ENCODE measurements around the gene LRRC15. TPM values are rescaled to one million over a fixed set of nuclear protein-coding genes. Genes with fewer than 3 reads are reported as not detected.

The LRRC15 gene
- total and polyA plus RNA-seq, 2 experiments from 2014 or later: 0.05 to 0.14 TPM

DNA sequence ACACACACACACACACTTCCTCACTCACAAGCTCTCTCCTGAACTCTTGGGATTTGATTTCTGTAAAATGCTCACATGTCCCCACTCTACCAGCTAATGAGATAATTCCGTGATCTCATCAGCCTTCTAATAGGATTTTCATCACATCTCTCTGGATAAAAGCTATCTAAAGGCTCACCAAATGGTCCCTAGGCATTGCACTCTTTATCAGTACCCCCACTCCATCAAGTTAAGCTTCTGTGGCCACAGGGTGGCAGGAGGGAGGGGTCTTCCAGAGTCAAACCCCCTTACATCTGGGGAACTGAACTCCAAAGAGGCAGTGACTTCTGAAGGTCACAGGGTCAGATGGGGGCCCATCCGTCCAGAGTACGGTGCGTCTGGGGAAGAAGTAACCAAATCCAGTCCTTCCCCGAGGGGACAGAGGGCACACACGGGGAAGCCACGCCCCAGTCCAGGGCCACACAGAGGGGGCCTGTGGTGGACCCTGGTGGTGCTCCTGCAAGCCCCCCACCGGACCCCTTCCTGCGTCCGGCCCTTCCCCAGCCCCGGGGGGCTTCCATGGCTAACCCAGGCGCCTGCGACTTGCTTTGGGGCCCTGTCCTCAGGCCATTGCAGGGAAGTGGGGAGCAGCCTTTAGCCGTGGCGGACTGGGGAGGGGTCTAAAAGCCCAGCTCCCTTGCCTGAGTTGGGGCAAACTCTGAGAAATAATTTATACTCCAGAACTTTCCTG lies 44.0 kb downstream of the LRRC15 start:
- TF ChIP-seq, protein P1, sequence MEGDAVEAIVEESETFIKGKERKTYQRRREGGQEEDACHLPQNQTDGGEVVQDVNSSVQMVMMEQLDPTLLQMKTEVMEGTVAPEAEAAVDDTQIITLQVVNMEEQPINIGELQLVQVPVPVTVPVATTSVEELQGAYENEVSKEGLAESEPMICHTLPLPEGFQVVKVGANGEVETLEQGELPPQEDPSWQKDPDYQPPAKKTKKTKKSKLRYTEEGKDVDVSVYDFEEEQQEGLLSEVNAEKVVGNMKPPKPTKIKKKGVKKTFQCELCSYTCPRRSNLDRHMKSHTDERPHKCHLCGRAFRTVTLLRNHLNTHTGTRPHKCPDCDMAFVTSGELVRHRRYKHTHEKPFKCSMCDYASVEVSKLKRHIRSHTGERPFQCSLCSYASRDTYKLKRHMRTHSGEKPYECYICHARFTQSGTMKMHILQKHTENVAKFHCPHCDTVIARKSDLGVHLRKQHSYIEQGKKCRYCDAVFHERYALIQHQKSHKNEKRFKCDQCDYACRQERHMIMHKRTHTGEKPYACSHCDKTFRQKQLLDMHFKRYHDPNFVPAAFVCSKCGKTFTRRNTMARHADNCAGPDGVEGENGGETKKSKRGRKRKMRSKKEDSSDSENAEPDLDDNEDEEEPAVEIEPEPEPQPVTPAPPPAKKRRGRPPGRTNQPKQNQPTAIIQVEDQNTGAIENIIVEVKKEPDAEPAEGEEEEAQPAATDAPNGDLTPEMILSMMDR (conservative IDR thresholded peaks at IDR 0.05; ENCODE audit: low read depth in 2 of 2): peak in 1 of 2 experiments; percentile 16; a peak in 1 of 4 replicates
- TF ChIP-seq, protein P2, sequence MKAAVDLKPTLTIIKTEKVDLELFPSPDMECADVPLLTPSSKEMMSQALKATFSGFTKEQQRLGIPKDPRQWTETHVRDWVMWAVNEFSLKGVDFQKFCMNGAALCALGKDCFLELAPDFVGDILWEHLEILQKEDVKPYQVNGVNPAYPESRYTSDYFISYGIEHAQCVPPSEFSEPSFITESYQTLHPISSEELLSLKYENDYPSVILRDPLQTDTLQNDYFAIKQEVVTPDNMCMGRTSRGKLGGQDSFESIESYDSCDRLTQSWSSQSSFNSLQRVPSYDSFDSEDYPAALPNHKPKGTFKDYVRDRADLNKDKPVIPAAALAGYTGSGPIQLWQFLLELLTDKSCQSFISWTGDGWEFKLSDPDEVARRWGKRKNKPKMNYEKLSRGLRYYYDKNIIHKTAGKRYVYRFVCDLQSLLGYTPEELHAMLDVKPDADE (IDR thresholded peaks at IDR 0.05): no peak

DNA sequence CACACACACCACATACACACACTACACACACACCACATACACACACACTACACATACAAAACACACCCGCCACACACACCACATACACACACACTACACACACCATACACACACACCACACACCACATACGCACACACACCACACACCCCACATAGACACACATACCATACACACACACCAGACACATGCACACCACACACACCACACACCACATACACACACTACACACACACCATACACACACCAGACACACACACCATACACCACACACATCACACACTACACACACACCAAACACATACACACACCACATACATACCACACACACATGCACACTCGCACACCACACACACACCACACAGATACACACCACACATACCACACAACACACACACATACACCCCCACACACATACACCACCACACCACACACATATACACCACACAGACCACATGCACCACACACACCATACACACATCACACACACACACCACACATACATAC lies 44.7 kb downstream of the LRRC15 start:
- DNase-seq (ENCODE audit: low spot score) (no peak), ATAC-seq (no peak)
- H3K79me2 ChIP-seq (replicated peaks; ENCODE audit: insufficient read depth): no peaks in the 10 kb centered on the region
- H3K9me2 ChIP-seq (ENCODE audit: insufficient read depth): 0 out of 2 replicates have a peak, but pooled peaks cover 7% of the 10 kb centered on the region
- no peak overlapping the region for H3K27ac ChIP-seq (ENCODE audit: low read depth)
- no peaks in the 10 kb centered on the region for H3K4me1 ChIP-seq (ENCODE audit: insufficient read depth)
- H3K27ac Mint-ChIP-seq: no peak overlapping the region
- H3K4me1 Mint-ChIP-seq: peaks cover under 1% of the 10 kb centered on the region; the same call in 1 of the 3 replicates
- no peaks in the 10 kb centered on the region for H4K20me1 ChIP-seq (replicated peaks; ENCODE audit: insufficient read depth)
- H3K4me2 ChIP-seq: no peak overlapping the region
- peaks cover 9% of the 10 kb centered on the region for H3K36me3 Mint-ChIP-seq (ENCODE audit: low read depth)
- no peak overlapping the region for H3K4me3 ChIP-seq
- H3K9me3 Mint-ChIP-seq: peaks cover 34% of the 10 kb centered on the region
- peaks cover 42% of the 10 kb centered on the region for H3F3A ChIP-seq (replicated peaks; ENCODE audit: low read depth)
- no peaks in the 10 kb centered on the region for H3K27me3 ChIP-seq (ENCODE audit: insufficient read depth)
- H2AFZ ChIP-seq: no peak overlapping the region
- H3K27me3 Mint-ChIP-seq (ENCODE audit: insufficient read depth, low read depth, poor library complexity): peaks cover 22% of the 10 kb centered on the region
- H3K36me3 ChIP-seq (ENCODE audit: insufficient read depth): no peaks in the 10 kb centered on the region
- H3K4me3 Mint-ChIP-seq: no peak overlapping the region
- TF ChIP-seq EZH2phosphoT487 (IDR thresholded peaks at IDR 0.05; ENCODE audit: unreplicated experiment): no peak
- TF ChIP-seq EZH2 (IDR thresholded peaks at IDR 0.05; ENCODE audit: low read depth, unreplicated experiment): no peak
- TF ChIP-seq CREB1 (CRISPR knock-in tag; IDR thresholded peaks at IDR 0.05; ENCODE audit: low read depth): no peak
- TF ChIP-seq POLR2AphosphoS5 (IDR thresholded peaks at IDR 0.05; ENCODE audit: low read depth): no peak
- TF ChIP-seq JUNB (IDR thresholded peaks at IDR 0.05; ENCODE audit: unreplicated experiment): no peak
- TF ChIP-seq ZNF331 (CRISPR knock-in tag; IDR thresholded peaks at IDR 0.05; ENCODE audit: low read depth): no peak
- TF ChIP-seq, protein P3, sequence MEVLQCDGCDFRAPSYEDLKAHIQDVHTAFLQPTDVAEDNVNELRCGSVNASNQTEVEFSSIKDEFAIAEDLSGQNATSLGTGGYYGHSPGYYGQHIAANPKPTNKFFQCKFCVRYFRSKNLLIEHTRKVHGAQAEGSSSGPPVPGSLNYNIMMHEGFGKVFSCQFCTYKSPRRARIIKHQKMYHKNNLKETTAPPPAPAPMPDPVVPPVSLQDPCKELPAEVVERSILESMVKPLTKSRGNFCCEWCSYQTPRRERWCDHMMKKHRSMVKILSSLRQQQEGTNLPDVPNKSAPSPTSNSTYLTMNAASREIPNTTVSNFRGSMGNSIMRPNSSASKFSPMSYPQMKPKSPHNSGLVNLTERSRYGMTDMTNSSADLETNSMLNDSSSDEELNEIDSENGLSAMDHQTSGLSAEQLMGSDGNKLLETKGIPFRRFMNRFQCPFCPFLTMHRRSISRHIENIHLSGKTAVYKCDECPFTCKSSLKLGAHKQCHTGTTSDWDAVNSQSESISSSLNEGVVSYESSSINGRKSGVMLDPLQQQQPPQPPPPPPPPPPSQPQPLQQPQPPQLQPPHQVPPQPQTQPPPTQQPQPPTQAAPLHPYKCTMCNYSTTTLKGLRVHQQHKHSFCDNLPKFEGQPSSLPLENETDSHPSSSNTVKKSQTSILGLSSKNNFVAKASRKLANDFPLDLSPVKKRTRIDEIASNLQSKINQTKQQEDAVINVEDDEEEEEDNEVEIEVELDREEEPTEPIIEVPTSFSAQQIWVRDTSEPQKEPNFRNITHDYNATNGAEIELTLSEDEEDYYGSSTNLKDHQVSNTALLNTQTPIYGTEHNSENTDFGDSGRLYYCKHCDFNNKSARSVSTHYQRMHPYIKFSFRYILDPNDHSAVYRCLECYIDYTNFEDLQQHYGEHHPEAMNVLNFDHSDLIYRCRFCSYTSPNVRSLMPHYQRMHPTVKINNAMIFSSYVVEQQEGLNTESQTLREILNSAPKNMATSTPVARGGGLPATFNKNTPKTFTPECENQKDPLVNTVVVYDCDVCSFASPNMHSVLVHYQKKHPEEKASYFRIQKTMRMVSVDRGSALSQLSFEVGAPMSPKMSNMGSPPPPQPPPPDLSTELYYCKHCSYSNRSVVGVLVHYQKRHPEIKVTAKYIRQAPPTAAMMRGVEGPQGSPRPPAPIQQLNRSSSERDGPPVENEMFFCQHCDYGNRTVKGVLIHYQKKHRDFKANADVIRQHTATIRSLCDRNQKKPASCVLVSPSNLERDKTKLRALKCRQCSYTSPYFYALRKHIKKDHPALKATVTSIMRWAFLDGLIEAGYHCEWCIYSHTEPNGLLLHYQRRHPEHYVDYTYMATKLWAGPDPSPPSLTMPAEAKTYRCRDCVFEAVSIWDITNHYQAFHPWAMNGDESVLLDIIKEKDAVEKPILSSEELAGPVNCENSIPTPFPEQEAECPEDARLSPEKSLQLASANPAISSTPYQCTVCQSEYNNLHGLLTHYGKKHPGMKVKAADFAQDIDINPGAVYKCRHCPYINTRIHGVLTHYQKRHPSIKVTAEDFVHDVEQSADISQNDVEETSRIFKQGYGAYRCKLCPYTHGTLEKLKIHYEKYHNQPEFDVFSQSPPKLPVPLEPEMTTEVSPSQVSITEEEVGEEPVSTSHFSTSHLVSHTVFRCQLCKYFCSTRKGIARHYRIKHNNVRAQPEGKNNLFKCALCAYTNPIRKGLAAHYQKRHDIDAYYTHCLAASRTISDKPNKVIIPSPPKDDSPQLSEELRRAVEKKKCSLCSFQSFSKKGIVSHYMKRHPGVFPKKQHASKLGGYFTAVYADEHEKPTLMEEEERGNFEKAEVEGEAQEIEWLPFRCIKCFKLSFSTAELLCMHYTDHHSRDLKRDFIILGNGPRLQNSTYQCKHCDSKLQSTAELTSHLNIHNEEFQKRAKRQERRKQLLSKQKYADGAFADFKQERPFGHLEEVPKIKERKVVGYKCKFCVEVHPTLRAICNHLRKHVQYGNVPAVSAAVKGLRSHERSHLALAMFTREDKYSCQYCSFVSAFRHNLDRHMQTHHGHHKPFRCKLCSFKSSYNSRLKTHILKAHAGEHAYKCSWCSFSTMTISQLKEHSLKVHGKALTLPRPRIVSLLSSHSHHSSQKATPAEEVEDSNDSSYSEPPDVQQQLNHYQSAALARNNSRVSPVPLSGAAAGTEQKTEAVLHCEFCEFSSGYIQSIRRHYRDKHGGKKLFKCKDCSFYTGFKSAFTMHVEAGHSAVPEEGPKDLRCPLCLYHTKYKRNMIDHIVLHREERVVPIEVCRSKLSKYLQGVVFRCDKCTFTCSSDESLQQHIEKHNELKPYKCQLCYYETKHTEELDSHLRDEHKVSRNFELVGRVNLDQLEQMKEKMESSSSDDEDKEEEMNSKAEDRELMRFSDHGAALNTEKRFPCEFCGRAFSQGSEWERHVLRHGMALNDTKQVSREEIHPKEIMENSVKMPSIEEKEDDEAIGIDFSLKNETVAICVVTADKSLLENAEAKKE (CRISPR knock-in tag; IDR thresholded peaks at IDR 0.05): no peak

More for the DNA sequence above, 44.0 kb downstream of the LRRC15 start:
- no peaks in the 10 kb centered on the region for H4K20me1 ChIP-seq (replicated peaks; ENCODE audit: insufficient read depth)
- Mint-ChIP-seq H3K36me3 (ENCODE audit: low read depth) (peaks cover 9% of the 10 kb centered on the region; the same call in 2 of the 3 replicates), H3K27ac (no peak overlapping the region), H3K9me3 (peaks cover 29% of the 10 kb centered on the region), H3K27me3 (ENCODE audit: insufficient read depth, low read depth, poor library complexity) (peaks cover 22% of the 10 kb centered on the region), H3K4me3 (no peak overlapping the region), H3K4me1 (peaks cover 8% of the 10 kb centered on the region)
- no peak overlapping the region for H3K4me2 ChIP-seq
- H3K27ac ChIP-seq (ENCODE audit: low read depth): no peak overlapping the region
- H3K4me3 ChIP-seq: no peak overlapping the region
- ATAC-seq (no peak), DNase-seq (ENCODE audit: low spot score) (no peak)
- no peaks in the 10 kb centered on the region for H3K36me3 ChIP-seq (ENCODE audit: insufficient read depth)
- no peaks in the 10 kb centered on the region for H3K27me3 ChIP-seq (ENCODE audit: insufficient read depth)
- H3K9me2 ChIP-seq (ENCODE audit: insufficient read depth): 0 out of 2 replicates have a peak, but pooled peaks cover 7% of the 10 kb centered on the region
- H3K4me1 ChIP-seq (ENCODE audit: insufficient read depth): no peaks in the 10 kb centered on the region
- H3K79me2 ChIP-seq (replicated peaks; ENCODE audit: insufficient read depth): no peaks in the 10 kb centered on the region
- peak overlapping the region; percentile 78; the same call in 1 of the 2 replicates for H2AFZ ChIP-seq
- peaks cover 42% of the 10 kb centered on the region for H3F3A ChIP-seq (replicated peaks; ENCODE audit: low read depth)
